ENCODE data around the gene SCNN1B.

DNA sequence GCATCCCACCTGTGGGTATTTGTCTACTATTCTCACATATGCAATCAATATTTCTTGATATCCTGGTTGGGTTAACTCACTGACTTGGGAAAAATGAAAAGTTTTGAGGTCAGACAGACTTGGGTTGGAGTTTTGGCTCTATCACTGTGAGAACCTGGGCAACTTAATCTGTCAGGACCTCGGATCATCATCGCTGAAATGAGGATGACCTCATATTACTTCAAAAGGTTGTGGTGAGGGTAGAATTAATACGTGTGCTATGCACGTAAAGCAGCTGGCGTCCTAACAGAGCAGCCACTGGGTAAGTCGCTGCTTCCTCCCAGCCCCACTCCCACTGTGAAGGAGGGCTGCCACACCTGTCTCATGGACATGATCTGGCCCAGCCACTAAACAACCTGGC lies 93.6 kb downstream of the SCNN1B start:
- TF ChIP-seq, protein P1, sequence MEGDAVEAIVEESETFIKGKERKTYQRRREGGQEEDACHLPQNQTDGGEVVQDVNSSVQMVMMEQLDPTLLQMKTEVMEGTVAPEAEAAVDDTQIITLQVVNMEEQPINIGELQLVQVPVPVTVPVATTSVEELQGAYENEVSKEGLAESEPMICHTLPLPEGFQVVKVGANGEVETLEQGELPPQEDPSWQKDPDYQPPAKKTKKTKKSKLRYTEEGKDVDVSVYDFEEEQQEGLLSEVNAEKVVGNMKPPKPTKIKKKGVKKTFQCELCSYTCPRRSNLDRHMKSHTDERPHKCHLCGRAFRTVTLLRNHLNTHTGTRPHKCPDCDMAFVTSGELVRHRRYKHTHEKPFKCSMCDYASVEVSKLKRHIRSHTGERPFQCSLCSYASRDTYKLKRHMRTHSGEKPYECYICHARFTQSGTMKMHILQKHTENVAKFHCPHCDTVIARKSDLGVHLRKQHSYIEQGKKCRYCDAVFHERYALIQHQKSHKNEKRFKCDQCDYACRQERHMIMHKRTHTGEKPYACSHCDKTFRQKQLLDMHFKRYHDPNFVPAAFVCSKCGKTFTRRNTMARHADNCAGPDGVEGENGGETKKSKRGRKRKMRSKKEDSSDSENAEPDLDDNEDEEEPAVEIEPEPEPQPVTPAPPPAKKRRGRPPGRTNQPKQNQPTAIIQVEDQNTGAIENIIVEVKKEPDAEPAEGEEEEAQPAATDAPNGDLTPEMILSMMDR (IDR thresholded peaks at IDR 0.05), result no peak
- TF ChIP-seq POLR2A (IDR thresholded peaks at IDR 0.05), result no peak
